H1 (cell line): ENCODE measurements around the gene ARHGAP1. TPM values are rescaled to one million over a fixed set of nuclear protein-coding genes. Genes with fewer than 3 reads are reported as not detected.

ENCODE experiments used
- CTCF ChIP-seq, 3 experiments: IDR thresholded peaks; 1 replicate in 2 of 3; 2 replicates in 1 of 3; pipeline versions ENCODE4 v1.5.1 to v1.6.1; 2011; ENCODE audit warnings: low read length in 3 of 3, mild to moderate bottlenecking in 3 of 3, inconsistent platforms in 2 of 3, low read depth in 1 of 3, moderate library complexity in 1 of 3; ENCODE audit not compliant: insufficient read depth in 1 of 3; ENCODE audit errors: control extremely low read depth in 1 of 3
- E2F6 ChIP-seq: IDR thresholded peaks from 2 replicates; pipeline ENCODE4 v1.6.1; 2012; ENCODE audit warnings: inconsistent platforms
- HDAC2 ChIP-seq, 2 experiments: fragments of 300-600 bp in 1 of 2; sonication (generic) in 1 of 2; IDR thresholded peaks; 2 replicates each; pipeline ENCODE4 v1.6.1; 2011 to 2012; ENCODE audit warnings: low read depth in 2 of 2, low read length in 2 of 2, mild to moderate bottlenecking in 2 of 2, moderate library complexity in 2 of 2, borderline replicate concordance in 1 of 2, inconsistent platforms in 1 of 2
- JUND ChIP-seq: IDR thresholded peaks from 2 replicates; pipeline ENCODE4 v1.6.1; 2011; ENCODE audit warnings: mild to moderate bottlenecking, improper control_type of control experiment, low read length
- POLR2AphosphoS5 ChIP-seq: IDR thresholded peaks from 2 replicates; pipeline ENCODE4 v1.6.1; 2011; ENCODE audit warnings: low read depth, low read length
- RXRA ChIP-seq: IDR thresholded peaks from 2 replicates; pipeline ENCODE4 v1.6.1; 2011; ENCODE audit warnings: low read depth, mild to moderate bottlenecking, low read length, moderate library complexity; ENCODE audit not compliant: insufficient read depth
- SIRT6 ChIP-seq: IDR thresholded peaks from one replicate; pipeline ENCODE4 v1.7.1; 2012; ENCODE audit warnings: low read length, inconsistent platforms
- polyA plus RNA-seq, 7 experiments: library from polyadenylated mRNA; depleted of rRNA in 3 of 7; stranded (reverse) in 5 of 7; unstranded in 2 of 7; fragments of >200 nt in 5 of 7; fragments of 200-250 nt in 2 of 7; gene quantifications; 1 replicate in 5 of 7; 2 replicates in 1 of 7; 4 replicates in 1 of 7; pipeline versions ENCODE4 v1.2.1 to v1.2.3, GENCODE V29; 2011 to 2013; ENCODE audit warnings: missing spikeins in 2 of 7, mixed read lengths in 2 of 7
- total RNA-seq: library from RNA; stranded (reverse); fragmentation: NEBNext Ultra II Directional; extraction: Animal tissue kit (Norgen Biotek cat#: 25700); gene quantifications from 2 replicates; pipeline ENCODE4 v1.2.1, GENCODE V29; 2021

Gene ARHGAP1
- total and polyA plus RNA-seq, 2 of the 8 experiments (the other 6 are each of a cell fraction or from before 2014, with no cell fraction given) = 28.6 to 58.8 TPM

- no peak for TF ChIP-seq E2F6
- TF ChIP-seq HDAC2 (IDR thresholded peaks at IDR 0.05; ENCODE audit: borderline replicate concordance in 1 of 2, low read depth in 2 of 2, low read length in 2 of 2) = no peak
- TF ChIP-seq JUND = no peak
- TF ChIP-seq POLR2AphosphoS5 = no peak
- TF ChIP-seq SIRT6 = no peak
- TF ChIP-seq RXRA = no peak
- TF ChIP-seq CTCF (IDR thresholded peaks at IDR 0.05; ENCODE audit: control extremely low read depth in 1 of 3, insufficient read depth in 1 of 3, low read depth in 1 of 3, low read length in 3 of 3) = no peak
- TF ChIP-seq, all 59 proteins: peak for 0
These were observed 66.9 kb downstream of the ARHGAP1 start (continued) for GRCh38 chr11:46633291-46634217.
